GM18951 (cell line): ENCODE results near the gene EPS15.
"Not testable (repeated sequence)": the region's sequence is repeated elsewhere in the genome, so short reads cannot be mapped to it uniquely, and the experiment has no call there.

Source experiments
- POLR2A ChIP-seq: IDR thresholded peaks from 4 replicates; pipeline ENCODE4 v1.6.1; 2011; ENCODE audit warnings: mild to moderate bottlenecking; ENCODE audit not compliant: insufficient read length, insufficient read depth; ENCODE audit errors: extremely low read depth
- in situ Hi-C: fragments of 300-500 bp; cut with MboI; formaldehyde crosslinking; loops from one replicate; pipeline ENCODE4 v1.12.0; 2022; ENCODE audit warnings: low sequenced_read_pairs, mixed read lengths, inconsistent platforms; ENCODE audit not compliant: unreplicated experiment

Gene EPS15

DNA sequence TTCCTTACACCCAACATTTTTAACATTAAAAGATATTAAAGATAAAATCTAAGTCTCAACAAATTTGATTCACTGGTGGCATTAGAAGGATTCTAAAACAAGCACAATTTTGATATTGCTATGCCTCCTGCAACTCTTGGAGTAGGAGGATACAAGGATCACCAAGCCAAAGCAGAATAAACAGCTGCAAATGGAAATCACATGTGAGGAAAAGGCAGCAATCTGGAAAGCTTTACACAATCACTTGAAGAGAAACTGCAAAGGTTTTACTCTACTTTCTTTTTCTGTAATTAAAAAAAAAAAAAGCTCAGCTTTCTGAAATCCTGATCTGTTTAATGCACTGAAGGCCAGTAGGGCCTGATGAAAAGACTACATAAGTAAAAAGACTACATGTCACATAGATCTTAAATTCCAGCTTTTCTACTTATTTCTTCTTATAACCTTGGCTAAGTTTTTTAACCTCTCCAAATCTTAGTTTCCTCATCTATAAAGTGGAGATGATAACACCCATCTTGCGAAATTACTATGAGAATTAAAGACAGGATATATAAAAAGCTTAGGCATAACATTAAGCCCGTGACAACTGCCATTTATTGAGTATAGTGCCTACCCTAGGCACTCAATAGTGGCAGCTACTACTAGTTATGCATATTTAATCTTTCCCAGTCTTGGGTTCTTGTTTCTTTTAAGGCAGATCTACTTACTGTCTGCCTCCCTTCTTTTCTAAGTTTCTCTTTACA, 73.5 kb downstream of the EPS15 start:
- in situ Hi-C loops, result no loop called here
- TF ChIP-seq POLR2A, result no peak

DNA sequence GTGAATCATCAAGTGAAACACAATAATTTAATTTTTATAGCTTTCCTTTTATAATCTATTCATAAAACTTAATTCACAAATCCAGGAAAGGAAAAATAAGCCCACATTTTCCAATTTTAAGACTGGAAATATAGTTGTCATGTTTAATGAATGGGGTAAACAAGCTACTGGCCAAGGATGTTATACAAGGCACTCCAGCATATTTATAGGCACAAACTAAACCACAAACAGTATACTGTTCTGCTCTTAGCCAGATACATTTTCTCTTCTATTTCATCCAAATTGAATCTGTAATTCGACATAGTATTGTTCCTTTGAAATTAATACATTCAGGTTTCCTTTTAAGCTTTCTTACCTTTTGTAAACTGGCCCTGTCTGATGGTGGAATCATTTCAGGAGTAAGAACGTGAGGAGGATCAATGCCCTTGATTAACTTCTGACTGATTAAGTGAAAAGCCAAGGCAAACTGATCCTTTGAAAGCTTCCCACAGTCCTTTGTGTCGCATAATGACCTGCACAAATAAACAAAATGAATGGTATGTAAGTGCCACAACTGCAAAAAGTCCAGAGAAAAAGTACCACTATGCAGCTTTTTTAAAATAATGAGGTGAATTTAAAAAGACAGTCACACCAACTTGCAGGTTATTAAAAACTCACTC, 74.4 kb downstream of the EPS15 start:
- in situ Hi-C loops, result no loop called here
- TF ChIP-seq POLR2A, result no peak

DNA sequence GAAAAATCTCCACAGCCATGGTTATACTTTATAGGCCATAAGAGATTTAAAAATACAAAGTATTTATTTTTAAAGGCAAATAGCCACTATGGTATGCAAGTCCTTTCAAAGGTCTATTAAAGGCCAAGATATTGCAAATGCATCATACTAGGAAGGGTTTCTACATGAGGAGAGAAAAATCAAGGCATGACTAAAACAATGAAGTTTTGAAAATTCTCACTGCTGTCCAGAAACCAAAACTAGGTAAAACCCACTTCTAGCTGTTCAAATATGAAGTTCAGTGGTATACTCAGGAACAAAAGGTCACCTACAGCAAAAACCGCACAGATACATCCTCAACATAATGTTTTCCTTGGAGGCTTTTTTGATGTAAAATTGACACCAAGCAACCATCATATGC, 75.0 kb downstream of the EPS15 start:
- in situ Hi-C loops, result no loop called here
- TF ChIP-seq POLR2A, result no peak

DNA sequence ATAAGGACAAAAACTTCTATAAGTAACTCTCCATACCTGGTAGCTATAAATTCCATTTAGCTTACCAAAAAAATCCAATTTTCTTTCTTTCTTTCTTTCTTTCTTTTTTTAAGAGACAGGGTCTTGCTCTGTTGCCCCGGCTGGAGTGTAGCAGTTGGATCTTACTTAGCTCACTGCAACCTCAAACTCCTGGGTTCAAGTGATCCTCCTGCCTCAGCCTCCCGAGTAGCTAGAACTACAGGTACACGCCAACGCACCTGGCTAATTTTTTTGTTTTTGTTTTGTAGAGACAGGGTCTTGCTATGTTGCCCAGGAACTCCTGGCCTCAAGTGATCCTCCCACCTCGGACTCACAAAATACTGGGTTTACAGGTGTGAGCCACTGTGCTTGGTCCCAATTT, 75.5 kb downstream of the EPS15 start:
- in situ Hi-C loops, result no loop called here
- TF ChIP-seq POLR2A, result no peak

DNA sequence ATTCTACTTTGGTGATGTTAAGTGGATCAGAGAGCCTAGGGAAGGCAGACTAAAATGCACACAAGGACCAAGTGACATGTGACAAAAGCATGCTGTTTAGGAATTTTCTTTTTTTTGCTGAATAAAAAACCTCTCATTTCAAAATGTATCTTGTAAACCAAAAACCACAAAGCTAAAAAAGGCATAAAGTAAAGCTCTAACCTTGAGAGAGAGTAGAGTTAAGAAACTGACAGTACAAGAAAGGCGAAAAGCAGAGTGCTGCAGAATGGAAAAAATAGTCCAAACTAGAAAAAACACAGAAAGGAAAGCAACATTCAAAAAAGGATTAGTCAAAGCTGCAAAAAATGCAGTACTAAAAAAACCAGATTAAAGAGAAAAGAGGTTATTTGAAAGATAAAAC, 76.5 kb downstream of the EPS15 start:
- TF ChIP-seq POLR2A, result no peak
- in situ Hi-C loops, result no loop called here

DNA sequence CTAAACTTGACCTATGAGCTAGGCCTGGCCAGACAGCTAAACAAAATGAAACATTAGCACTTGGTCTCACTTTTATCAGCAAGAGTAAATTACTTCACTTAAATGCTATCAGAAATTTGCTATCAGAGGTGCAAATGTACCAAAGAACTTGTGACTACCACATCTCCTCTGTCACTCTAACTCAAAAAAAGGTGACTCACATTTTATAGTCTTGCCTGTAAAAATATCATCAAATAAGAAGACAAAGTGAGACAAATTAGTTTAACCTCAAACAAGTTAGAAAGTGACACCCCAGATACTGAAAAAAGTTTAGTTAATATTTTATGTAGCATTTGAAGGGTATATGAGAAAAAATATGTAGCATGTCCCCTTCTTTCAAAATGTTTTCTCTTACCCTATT, 76.9 kb downstream of the EPS15 start:
- in situ Hi-C loops, result no loop called here
- TF ChIP-seq POLR2A, result no peak

DNA sequence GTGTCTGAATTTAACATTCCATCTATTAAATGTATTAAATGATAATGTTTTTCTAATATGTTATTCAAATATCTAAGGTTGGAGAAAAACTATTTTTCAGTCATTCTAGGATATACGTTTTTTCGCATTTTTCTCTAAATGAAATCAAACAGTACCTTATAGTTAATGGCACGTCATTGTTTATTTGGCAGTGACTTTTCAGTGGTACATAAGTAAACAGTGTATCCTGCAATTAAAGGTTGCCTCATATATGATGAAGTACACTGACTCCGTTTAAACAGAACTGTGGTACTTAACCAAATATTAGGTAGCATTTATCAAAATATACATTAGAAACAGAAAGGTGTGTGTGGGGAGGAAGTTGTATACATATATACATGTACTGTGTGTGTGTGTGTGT, 79.2 kb downstream of the EPS15 start:
- no peak for TF ChIP-seq POLR2A

DNA sequence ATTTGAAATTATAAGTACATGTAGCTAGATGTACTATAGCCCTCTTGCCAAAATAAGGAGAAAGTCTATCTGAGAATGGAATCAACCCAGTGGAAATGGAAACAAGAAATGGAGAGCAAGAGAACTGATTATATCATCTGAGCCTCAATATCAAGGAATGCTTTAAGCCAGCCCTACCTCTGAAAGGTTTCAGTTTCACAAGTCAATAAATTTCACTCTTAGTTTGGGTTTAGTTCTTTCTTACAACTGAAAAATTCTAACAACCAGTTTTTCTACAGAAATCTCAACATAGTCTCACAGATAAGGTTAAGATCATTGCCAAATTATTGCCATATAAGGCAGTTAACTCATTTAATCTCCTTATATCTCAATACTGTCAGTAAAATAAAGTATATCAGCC, 80.0 kb downstream of the EPS15 start:
- no peak for TF ChIP-seq POLR2A
- in situ Hi-C loops, result no loop called here

More for the DNA sequence above, 79.2 kb downstream of the EPS15 start:
- in situ Hi-C loops, result no loop called here

DNA sequence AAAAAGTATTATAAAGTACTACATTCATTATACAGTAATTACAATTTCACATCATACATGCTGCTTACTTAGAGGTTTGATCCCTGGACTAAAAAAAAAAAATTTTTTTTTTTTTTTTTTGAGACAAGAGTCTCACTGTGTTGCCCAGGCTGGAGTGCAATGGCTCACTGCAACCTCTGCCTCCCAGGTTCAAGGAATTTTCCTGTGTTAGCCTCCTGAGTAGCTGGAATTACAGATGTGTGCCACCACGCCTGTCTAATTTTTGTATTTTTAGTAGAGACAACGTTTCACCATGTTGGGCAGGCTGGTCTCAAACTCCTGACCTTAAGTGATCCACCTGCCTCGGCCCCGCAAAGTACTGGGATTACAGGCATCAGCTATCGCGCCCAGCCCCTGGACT, 81.7 kb downstream of the EPS15 start:
- in situ Hi-C loops, result not testable (repeated sequence)

DNA sequence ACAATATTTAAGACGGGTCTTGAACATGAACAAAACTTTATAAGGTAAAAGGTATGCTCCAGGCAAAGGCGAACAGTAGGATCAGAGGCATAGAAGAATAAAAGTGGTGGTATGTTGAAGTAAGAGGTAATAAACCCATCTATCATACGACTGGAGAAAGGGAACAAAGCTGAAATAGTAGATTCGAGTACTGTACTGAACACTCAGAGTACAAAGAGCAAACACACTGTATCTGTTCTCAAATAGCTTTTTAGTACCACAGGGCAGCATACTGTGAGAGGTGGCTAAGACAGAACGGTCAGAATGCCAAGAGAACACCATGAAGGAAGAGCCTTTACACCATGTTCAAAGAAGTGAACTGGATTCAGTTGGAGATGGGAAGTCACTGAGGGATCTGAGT, 83.2 kb downstream of the EPS15 start:
- in situ Hi-C loops, result no loop called here
- TF ChIP-seq POLR2A, result no peak

DNA sequence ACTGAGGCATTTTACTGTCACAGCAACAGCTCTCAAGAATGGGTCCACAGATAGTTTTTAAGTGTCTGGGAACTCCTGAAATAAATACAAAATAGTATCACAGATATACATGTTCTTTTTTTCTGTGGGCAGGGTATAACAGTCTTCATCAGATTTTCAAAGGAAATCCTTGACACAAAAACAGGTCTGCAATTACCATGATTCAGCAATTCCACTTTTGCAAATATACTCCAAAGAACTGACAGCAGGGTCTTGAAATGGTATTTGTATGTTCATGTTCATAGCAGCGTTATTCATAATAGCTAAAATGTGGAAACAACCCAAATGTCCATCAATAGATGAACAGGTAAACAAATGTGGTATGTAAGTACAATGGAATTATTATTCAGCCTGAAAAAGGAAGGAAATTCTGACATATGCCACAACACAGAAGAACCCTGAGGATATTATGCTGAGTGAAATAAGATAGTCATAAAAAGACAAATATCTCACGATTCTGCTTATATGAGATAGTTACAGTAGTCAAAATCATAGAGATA, 85.0 kb downstream of the EPS15 start:
- no peak for TF ChIP-seq POLR2A
- in situ Hi-C loops, result no loop called here

DNA sequence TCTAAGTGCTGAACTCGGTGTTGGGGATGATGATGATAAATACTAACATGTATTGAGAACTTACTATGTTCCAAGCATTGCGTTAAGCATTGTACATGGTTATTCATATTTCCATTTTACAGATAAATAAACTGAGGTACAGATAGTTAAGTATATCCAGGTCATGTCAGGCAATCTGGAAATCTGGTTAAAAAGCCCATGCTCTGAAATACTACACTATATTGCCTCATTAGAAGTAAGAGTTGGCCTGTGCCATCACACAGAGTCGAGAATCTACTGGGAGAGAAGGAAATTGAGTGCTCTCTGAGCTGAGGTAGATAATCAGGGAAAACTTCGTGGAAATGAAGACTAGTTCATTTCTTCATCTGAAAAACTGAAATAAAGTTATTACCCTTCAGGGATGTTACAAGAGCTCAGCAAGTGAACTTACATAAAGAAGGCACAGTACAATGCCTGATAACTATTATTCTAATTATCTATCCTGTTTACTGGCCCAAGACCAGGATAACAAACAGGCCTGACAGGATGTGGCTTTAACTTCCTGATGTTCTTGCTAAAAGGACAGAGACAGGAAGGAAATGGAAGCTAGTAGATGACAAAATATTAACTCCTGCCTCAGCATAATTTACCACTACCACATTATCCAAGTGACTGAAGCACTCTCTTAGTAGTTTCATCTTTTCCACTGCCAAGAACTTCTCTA, 85.6 kb downstream of the EPS15 start:
- no peak for TF ChIP-seq POLR2A
- in situ Hi-C loops, result no loop called here

DNA sequence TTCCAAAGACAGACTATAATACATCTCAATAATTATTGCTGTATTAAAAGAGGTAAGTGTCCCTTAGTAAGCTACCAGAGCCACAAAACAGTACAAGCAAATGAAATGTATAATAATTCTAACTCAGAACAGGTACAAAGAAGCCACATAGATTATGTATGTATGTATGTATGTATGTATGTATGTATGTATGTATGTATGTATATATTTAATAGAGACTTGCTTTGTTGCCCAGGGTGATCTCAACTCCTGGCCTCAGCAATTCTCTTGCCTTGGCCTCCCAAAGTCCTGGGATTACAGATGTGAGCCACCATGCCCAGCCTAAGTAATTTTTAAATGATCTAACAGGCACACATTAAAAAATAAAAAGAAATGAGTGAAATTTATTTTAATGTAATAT, 86.9 kb downstream of the EPS15 start:
- TF ChIP-seq POLR2A, result no peak
- in situ Hi-C loops, result no loop called here

DNA sequence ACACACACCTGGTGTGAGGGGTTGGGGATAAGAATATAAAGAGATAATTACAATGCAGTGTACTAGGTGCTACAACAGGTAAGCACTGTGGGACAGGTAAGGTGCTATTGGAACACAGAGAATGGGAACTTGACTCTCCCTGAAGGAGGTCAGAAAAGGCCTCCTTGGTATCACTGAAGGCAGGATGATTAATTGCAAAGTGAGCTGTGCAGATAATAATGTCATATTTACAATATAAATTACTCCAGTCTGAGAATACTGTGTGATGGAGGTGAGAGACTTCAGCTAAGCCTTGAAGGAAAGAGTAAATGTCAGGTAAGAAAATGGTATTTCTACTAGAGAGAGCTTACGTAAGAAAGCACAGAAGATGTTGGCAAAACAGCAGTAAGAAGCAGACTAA, 91.6 kb downstream of the EPS15 start:
- no peak for TF ChIP-seq POLR2A
- in situ Hi-C loops, result no loop called here

DNA sequence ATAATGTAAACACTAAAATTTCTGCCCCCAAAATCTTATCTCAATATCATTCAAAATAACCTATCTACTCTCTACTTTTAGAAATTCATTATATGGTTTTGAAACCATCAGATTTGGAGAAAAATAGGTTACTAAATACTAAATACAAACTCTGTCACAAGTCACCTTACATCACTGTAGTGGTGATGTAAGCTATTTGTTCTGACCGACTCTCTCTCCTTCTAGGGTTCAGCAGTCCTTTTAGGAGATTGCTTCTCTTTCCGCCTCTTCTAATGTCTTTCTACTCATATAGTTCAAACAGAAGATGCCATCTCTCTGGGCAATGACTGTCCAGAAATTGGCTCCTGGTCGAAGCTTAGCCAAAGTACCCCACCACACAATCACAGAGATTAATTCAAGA, 93.1 kb downstream of the EPS15 start:
- TF ChIP-seq POLR2A, result no peak
- in situ Hi-C loops, result no loop called here
